Measurements from ENCODE around the gene COA1. TPM values are rescaled to one million over a fixed set of nuclear protein-coding genes. Genes with fewer than 3 reads are reported as not detected.

COA1 gene
- total RNA-seq, 4 donors from 2014 or later, result 20.6 to 48.9 (median 33.2) TPM

GRCh38 chr7:43656997-43657396 lies 72.3 kb downstream of the COA1 start:
- peaks cover 0 to 7% of the 10 kb centered on the region in 2 donors for H3K36me3 ChIP-seq
- H3K9me3 ChIP-seq, result no peaks in the 10 kb centered on the region
- H3K27me3 ChIP-seq, result no peaks in the 10 kb centered on the region
- H3K4me3 ChIP-seq, result no peak overlapping the region
- no peak overlapping the region for H3K27ac ChIP-seq
- no peak for TF ChIP-seq POLR2A (IDR thresholded peaks at IDR 0.05)
- no peak for TF ChIP-seq EP300 (IDR thresholded peaks at IDR 0.05)
- TF ChIP-seq CTCF (IDR thresholded peaks at IDR 0.05), result no peak
- no peak for TF ChIP-seq POLR2AphosphoS5 (IDR thresholded peaks at IDR 0.05)
- H3K4me1 ChIP-seq, result peaks cover 0 to 4% (median 4%) of the 10 kb centered on the region in 3 donors
- 94 to 100% methylated on average over 2 of the region's 2 CpGs for WGBS, 2 donors (ENCODE audit: low coverage in 1 of 2)
- ATAC-seq, result no peak

GRCh38 chr7:43655584-43655983 lies 73.7 kb downstream of the COA1 start:
- no peak for TF ChIP-seq POLR2AphosphoS5 (IDR thresholded peaks at IDR 0.05)
- no peak for TF ChIP-seq POLR2A (IDR thresholded peaks at IDR 0.05)
- TF ChIP-seq CTCF (IDR thresholded peaks at IDR 0.05), result no peak
- TF ChIP-seq EP300 (IDR thresholded peaks at IDR 0.05), result no peak
- H3K27ac ChIP-seq, result no peak overlapping the region
- H3K27me3 ChIP-seq, result no peaks in the 10 kb centered on the region
- H3K4me3 ChIP-seq, result no peak overlapping the region
- WGBS, 2 donors (ENCODE audit: low coverage in 1 of 2), result 86 to 100% methylated on average over 1 to 2 of the region's 3 CpGs
- H3K4me1 ChIP-seq, result peaks cover 3 to 18% (median 15%) of the 10 kb centered on the region in 3 donors
- H3K9me3 ChIP-seq, result no peaks in the 10 kb centered on the region
- ATAC-seq, result no peak
- peaks cover 0 to 7% of the 10 kb centered on the region in 2 donors for H3K36me3 ChIP-seq

GRCh38 chr7:43653891-43654504 lies 75.3 kb downstream of the COA1 start:
- Histone ChIP-seq H3K27ac (no peak overlapping the region), H3K27me3 (no peaks in the 10 kb centered on the region), H3K4me1 (peaks cover 11 to 34% (median 29%) of the 10 kb centered on the region in 3 donors), H3K36me3 (peaks cover 0 to 7% of the 10 kb centered on the region in 2 donors), H3K9me3 (no peaks in the 10 kb centered on the region), H3K4me3 (no peak overlapping the region)
- no peak for ATAC-seq
- TF ChIP-seq POLR2AphosphoS5 (IDR thresholded peaks at IDR 0.05), result no peak
- 79 to 92% methylated on average over 4 of the region's 4 CpGs for WGBS, 2 donors (ENCODE audit: low coverage in 1 of 2)

- H3K4me1 ChIP-seq, result peaks cover 16 to 39% (median 32%) of the 10 kb centered on the region in 3 donors
- H3K9me3 ChIP-seq, result no peaks in the 10 kb centered on the region
- H3K4me3 ChIP-seq, result no peak overlapping the region
- no peak overlapping the region for H3K27ac ChIP-seq
- 97 to 100% methylated on average over 4 of the region's 4 CpGs for WGBS, 2 donors (ENCODE audit: low coverage in 1 of 2)
- no peaks in the 10 kb centered on the region for H3K27me3 ChIP-seq
- ATAC-seq, result no peak
- TF ChIP-seq EP300 (IDR thresholded peaks at IDR 0.05) (no peak), POLR2AphosphoS5 (IDR thresholded peaks at IDR 0.05) (no peak), POLR2A (IDR thresholded peaks at IDR 0.05) (no peak), CTCF (IDR thresholded peaks at IDR 0.05) (no peak)
- H3K36me3 ChIP-seq, result peaks cover 0 to 7% of the 10 kb centered on the region in 2 donors
Measured at GRCh38 chr7:43653466-43653865, 75.9 kb downstream of the COA1 start.

- TF ChIP-seq CTCF (IDR thresholded peaks at IDR 0.05), result no peak
- no peak for TF ChIP-seq POLR2AphosphoS5 (IDR thresholded peaks at IDR 0.05)
- no peak for TF ChIP-seq EP300 (IDR thresholded peaks at IDR 0.05)
- TF ChIP-seq POLR2A (IDR thresholded peaks at IDR 0.05), result no peak
- no peak overlapping the region for H3K4me3 ChIP-seq
- H3K27ac ChIP-seq, result no peak overlapping the region
Measured at GRCh38 chr7:43652364-43652763, 77.0 kb downstream of the COA1 start.

More at GRCh38 chr7:43652364-43652763, 77.0 kb downstream of the COA1 start:
- Histone ChIP-seq H3K27me3 (no peaks in the 10 kb centered on the region), H3K9me3 (no peaks in the 10 kb centered on the region), H3K36me3 (peaks cover 0 to 7% of the 10 kb centered on the region in 2 donors), H3K4me1 (peaks cover 24 to 50% (median 39%) of the 10 kb centered on the region in 3 donors)
- no peak for ATAC-seq

All from gastroesophageal sphincter (tissue), 4 donors.